HepG2 (cell line): Measurements from ENCODE around the gene POMGNT2. TPM values are rescaled to one million over a fixed set of nuclear protein-coding genes. Genes with fewer than 3 reads are reported as not detected.

Experiments used
- BCL6 ChIP-seq: IDR thresholded peaks from 2 replicates; pipeline ENCODE4 v1.6.1; 2016; ENCODE audit warnings: missing genetic modification reagents, missing compliant biosample characterization
- BRCA1 ChIP-seq: sonication (generic); formaldehyde crosslinking; IDR thresholded peaks from 2 replicates; pipeline ENCODE4 v1.4.0; 2020; ENCODE audit warnings: missing genetic modification reagents
- ELF3 ChIP-seq: IDR thresholded peaks from 2 replicates; pipeline ENCODE4 v1.6.1; 2016; ENCODE audit warnings: missing genetic modification reagents, missing compliant biosample characterization
- FOXO1 ChIP-seq: sonication (generic); formaldehyde crosslinking; IDR thresholded peaks from 2 replicates; pipeline ENCODE4 v1.4.0; 2020; ENCODE audit warnings: missing genetic modification reagents
- FOXP4 ChIP-seq: sonication (generic); formaldehyde crosslinking; IDR thresholded peaks from 2 replicates; pipeline ENCODE4 v1.4.0; 2020; ENCODE audit warnings: missing genetic modification reagents
- GABPA ChIP-seq, 2 experiments: IDR thresholded peaks; 2 replicates each; pipeline ENCODE4 v1.6.1; 2011 to 2016; ENCODE audit warnings: low read depth in 2 of 2, low read length in 1 of 2, missing biosample characterization in 1 of 2, missing genetic modification characterization in 1 of 2
- ISL2 ChIP-seq: sonication (generic); formaldehyde crosslinking; IDR thresholded peaks from 2 replicates; pipeline ENCODE4 v1.5.0; 2020; ENCODE audit warnings: missing genetic modification reagents
- KAT2B ChIP-seq: fragments of 150-350 bp; IDR thresholded peaks from 2 replicates; pipeline ENCODE4 v1.6.1; 2014; ENCODE audit warnings: low read depth, low read length, borderline replicate concordance
- MED1 ChIP-seq: sonication (generic); formaldehyde crosslinking; IDR thresholded peaks from 2 replicates; pipeline ENCODE4 v1.4.0; 2020; ENCODE audit warnings: missing genetic modification reagents
- MTF2 ChIP-seq: sonication (generic); formaldehyde crosslinking; IDR thresholded peaks from 2 replicates; pipeline ENCODE4 v1.5.0; 2020; ENCODE audit warnings: missing genetic modification reagents, borderline replicate concordance
- RARA ChIP-seq: IDR thresholded peaks from 2 replicates; pipeline ENCODE4 v1.6.1; 2016; ENCODE audit warnings: missing genetic modification reagents, missing compliant biosample characterization
- RBFOX2 ChIP-seq: fragments of 200-400 bp; formaldehyde crosslinking; IDR thresholded peaks from 2 replicates; pipeline ENCODE4 v1.6.1; 2017; ENCODE audit warnings: low read depth, mild to moderate bottlenecking, low read length
- SIX1 ChIP-seq: sonication (generic); formaldehyde crosslinking; IDR thresholded peaks from 2 replicates; pipeline ENCODE4 v1.4.0; 2020; ENCODE audit warnings: missing genetic modification reagents, borderline replicate concordance
- SIX4 ChIP-seq: sonication (generic); formaldehyde crosslinking; IDR thresholded peaks from 2 replicates; pipeline ENCODE4 v1.4.0; 2020; ENCODE audit warnings: missing genetic modification reagents
- SOX13 ChIP-seq, 3 experiments: fragments of 450-650 bp in 1 of 3; sonication (generic) in 1 of 3; formaldehyde crosslinking in 1 of 3; IDR thresholded peaks in 2 of 3; conservative IDR thresholded peaks in 1 of 3; 2 replicates each; pipeline versions ENCODE4 v1.5.0 to v1.6.1; 2016 to 2020; ENCODE audit warnings: antibody characterized with exemption in 1 of 3, mild to moderate bottlenecking in 1 of 3, missing compliant biosample characterization in 1 of 3, missing genetic modification reagents in 1 of 3, moderate library complexity in 1 of 3
- SP5 ChIP-seq: IDR thresholded peaks from 2 replicates; pipeline ENCODE4 v1.6.1; 2016; ENCODE audit warnings: low read depth, borderline replicate concordance
- ZMYM4 ChIP-seq: sonication (generic); formaldehyde crosslinking; IDR thresholded peaks from 2 replicates; pipeline ENCODE4 v1.8.1; 2023; ENCODE audit warnings: mild to moderate bottlenecking, missing genetic modification reagents
- ZNF34 ChIP-seq: sonication (generic); formaldehyde crosslinking; IDR thresholded peaks from 2 replicates; pipeline ENCODE4 v1.4.0; 2020; ENCODE audit warnings: mild to moderate bottlenecking, missing genetic modification reagents, borderline replicate concordance
- ZNF609 ChIP-seq: sonication (generic); formaldehyde crosslinking; IDR thresholded peaks from 2 replicates; pipeline ENCODE4 v1.4.0; 2020; ENCODE audit warnings: mild to moderate bottlenecking, missing genetic modification reagents, borderline replicate concordance
- polyA plus RNA-seq, 8 experiments: library from polyadenylated mRNA; depleted of rRNA in 3 of 8; stranded (reverse) in 7 of 8; unstranded in 1 of 8; fragments of >200 nt; fragmentation: Illumina TruSeq in 4 of 8; extraction: Trizol in 4 of 8; gene quantifications; 2 replicates each; pipeline versions ENCODE4 v1.2.1 to v1.2.3, GENCODE V29; 2011 to 2016; ENCODE audit warnings: low read depth in 4 of 8, missing spikeins in 1 of 8, mixed read lengths in 1 of 8; ENCODE audit not compliant: insufficient read depth in 1 of 8
- total RNA-seq, 5 experiments: library from RNA; depleted of rRNA; stranded (reverse); fragments of >200 nt; fragmentation: Illumina TruSeq; extraction: Trizol; gene quantifications; 2 replicates each; pipeline ENCODE4 v1.2.3, GENCODE V29; 2016; ENCODE audit warnings: low read depth in 1 of 5
- TF ChIP-seq, protein P1 (sequence below): sonication (generic); formaldehyde crosslinking; IDR thresholded peaks from 2 replicates; pipeline ENCODE4 v1.4.0; 2020; ENCODE audit warnings: missing genetic modification reagents
- TF ChIP-seq, protein P2 (sequence below): IDR thresholded peaks from 2 replicates; pipeline ENCODE4 v1.6.1; 2012; ENCODE audit warnings: inconsistent platforms

The POMGNT2 gene
- total and polyA plus RNA-seq, 2 of the 13 experiments (the other 11 are each of a cell fraction or from before 2014, with no cell fraction given) = 10.5 to 12.4 TPM

- TF ChIP-seq, protein P1, sequence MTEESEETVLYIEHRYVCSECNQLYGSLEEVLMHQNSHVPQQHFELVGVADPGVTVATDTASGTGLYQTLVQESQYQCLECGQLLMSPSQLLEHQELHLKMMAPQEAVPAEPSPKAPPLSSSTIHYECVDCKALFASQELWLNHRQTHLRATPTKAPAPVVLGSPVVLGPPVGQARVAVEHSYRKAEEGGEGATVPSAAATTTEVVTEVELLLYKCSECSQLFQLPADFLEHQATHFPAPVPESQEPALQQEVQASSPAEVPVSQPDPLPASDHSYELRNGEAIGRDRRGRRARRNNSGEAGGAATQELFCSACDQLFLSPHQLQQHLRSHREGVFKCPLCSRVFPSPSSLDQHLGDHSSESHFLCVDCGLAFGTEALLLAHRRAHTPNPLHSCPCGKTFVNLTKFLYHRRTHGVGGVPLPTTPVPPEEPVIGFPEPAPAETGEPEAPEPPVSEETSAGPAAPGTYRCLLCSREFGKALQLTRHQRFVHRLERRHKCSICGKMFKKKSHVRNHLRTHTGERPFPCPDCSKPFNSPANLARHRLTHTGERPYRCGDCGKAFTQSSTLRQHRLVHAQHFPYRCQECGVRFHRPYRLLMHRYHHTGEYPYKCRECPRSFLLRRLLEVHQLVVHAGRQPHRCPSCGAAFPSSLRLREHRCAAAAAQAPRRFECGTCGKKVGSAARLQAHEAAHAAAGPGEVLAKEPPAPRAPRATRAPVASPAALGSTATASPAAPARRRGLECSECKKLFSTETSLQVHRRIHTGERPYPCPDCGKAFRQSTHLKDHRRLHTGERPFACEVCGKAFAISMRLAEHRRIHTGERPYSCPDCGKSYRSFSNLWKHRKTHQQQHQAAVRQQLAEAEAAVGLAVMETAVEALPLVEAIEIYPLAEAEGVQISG (CRISPR knock-in tag) = 0 out of 2 replicates have a peak, but pooled peaks have one; percentile 16
- TF ChIP-seq MED1 (CRISPR knock-in tag) = peak; percentile 51; the same call in 1 of the 2 replicates
- 0 out of 2 replicates have a peak, but pooled peaks have one; percentile 34 for TF ChIP-seq ZNF609 (CRISPR knock-in tag)
- TF ChIP-seq, protein P2, sequence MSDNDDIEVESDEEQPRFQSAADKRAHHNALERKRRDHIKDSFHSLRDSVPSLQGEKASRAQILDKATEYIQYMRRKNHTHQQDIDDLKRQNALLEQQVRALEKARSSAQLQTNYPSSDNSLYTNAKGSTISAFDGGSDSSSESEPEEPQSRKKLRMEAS = peak; percentile 72; the same call in 1 of the 2 replicates
- TF ChIP-seq MTF2 = no peak
- TF ChIP-seq RARA (CRISPR knock-in tag) = peak; percentile 94
- TF ChIP-seq KAT2B = no peak
- no peak for TF ChIP-seq ZNF34 (CRISPR knock-in tag)
- no peak for TF ChIP-seq ISL2 (CRISPR knock-in tag)
- no peak for TF ChIP-seq GABPA (IDR thresholded peaks at IDR 0.05; ENCODE audit: low read depth, low read length)
- TF ChIP-seq GABPA (CRISPR knock-in tag; IDR thresholded peaks at IDR 0.05; ENCODE audit: low read depth) = peak; percentile 67
- no peak for TF ChIP-seq SOX13 (IDR thresholded peaks at IDR 0.05)
- peak in 1 of 2 experiments; percentile 81; a peak in 2 of 4 replicates for TF ChIP-seq SOX13 (CRISPR knock-in tag; conservative IDR thresholded peaks at IDR 0.05 in 1 of 2, IDR thresholded peaks at IDR 0.05 in 1 of 2)
- peak; percentile 50; the same call in 1 of the 2 replicates for TF ChIP-seq FOXP4 (CRISPR knock-in tag)
- peak; percentile 61 for TF ChIP-seq SP5 (CRISPR knock-in tag)
- TF ChIP-seq SIX4 (CRISPR knock-in tag) = peak; percentile 26; the same call in 1 of the 2 replicates
- 0 out of 2 replicates have a peak, but pooled peaks have one; percentile 20 for TF ChIP-seq ZMYM4 (CRISPR knock-in tag)
- TF ChIP-seq FOXO1 = peak; percentile 60; the same call in 1 of the 2 replicates
- TF ChIP-seq BCL6 (CRISPR knock-in tag) = peak; percentile 100
- peak; percentile 79; the same call in 1 of the 2 replicates for TF ChIP-seq SIX1 (CRISPR knock-in tag)
- TF ChIP-seq RBFOX2 = no peak
- no peak for TF ChIP-seq BRCA1 (CRISPR knock-in tag)
- peak; percentile 74; the same call in 1 of the 2 replicates for TF ChIP-seq ELF3 (CRISPR knock-in tag)
Measured at GRCh38 chr3:43142472-43142871, 36.6 kb upstream of the POMGNT2 start (continued).
